NCI-H460 (cell line): Measurements from ENCODE around the gene SEC31B. TPM values are rescaled to one million over a fixed set of nuclear protein-coding genes. Genes with fewer than 3 reads are reported as not detected.
A peak's percentile ranks its signal among the peaks of the same experiment; 100 is the strongest.

Experiments used
- DNase-seq: peaks from one replicate; pipeline ENCODE4 v3.0.0-alpha.2; 2016; ENCODE audit warnings: low read depth; ENCODE audit errors: extremely low read depth
- total RNA-seq: library from RNA; depleted of rRNA; stranded (reverse); fragments of >200 nt; shearing (Covaris generic); gene quantifications from 2 replicates; pipeline ENCODE4 v1.2.3, GENCODE V29; 2014

Gene SEC31B
- total RNA-seq, 1 experiment from 2014 or later = 2.6 TPM

GRCh38 chr10:100498059-100498458 lies 21.6 kb downstream of the SEC31B start:
- DNase-seq = no peak

GRCh38 chr10:100496567-100496966 lies 23.1 kb downstream of the SEC31B start:
- no peak for DNase-seq

- no peak for DNase-seq
Measured at GRCh38 chr10:100490531-100490930, 29.1 kb downstream of the SEC31B start.

DNA sequence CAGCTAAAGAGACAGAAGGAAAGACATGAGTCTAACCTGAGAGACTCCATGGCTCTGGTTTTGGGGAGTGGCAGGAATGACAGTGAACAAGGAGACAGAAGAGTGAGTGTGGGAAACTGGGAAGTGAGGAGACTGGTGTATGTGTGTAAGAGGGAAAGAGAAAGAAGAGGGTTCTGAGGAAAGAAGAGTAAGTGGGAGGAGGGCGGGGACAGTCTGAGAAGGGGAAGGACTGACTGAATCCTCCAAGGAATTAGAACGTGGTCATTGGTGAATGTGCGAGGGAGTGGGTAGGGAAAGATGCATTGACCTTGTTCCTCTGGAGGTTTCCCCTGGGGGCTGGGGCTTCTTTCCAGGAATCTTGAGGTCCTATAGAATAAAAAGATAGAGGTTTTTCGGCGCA lies 30.3 kb downstream of the SEC31B start:
- DNase-seq = no peak

- DNase-seq = no peak
Measured at GRCh38 chr10:100487529-100487928, 32.1 kb downstream of the SEC31B start.

DNA sequence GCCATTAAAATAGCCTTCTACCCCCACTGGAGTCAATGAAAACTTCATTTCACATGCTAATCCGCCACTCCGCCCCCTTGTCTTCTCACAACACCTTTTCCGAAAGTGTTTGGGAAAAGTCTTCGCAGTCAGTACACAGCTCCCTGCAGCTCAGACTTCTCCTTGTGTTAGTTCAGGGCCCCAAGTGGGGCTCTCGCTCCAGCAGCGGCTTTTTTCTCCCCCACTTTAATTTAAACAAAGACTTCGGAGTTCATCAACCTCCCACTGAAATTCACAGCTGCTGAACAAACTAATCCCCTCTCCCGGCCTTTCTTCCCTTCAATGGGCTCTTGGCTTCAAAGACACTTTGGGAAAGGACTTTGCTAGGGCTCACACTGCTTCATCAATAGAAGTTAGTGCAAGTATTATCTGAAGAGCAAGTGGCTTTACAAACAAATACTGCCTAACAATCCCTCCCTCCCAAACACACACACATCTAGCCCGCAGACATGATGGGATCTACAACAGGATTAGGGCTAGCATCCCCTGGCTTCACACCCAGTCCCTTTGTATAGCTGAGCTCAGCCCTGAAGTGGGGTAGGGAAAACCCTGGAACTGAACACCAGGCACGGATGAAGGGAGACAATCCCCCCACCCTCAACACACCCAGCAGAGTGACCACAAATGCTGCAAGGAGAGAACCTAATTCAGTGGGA lies 33.7 kb downstream of the SEC31B start:
- DNase-seq = no peak

DNA sequence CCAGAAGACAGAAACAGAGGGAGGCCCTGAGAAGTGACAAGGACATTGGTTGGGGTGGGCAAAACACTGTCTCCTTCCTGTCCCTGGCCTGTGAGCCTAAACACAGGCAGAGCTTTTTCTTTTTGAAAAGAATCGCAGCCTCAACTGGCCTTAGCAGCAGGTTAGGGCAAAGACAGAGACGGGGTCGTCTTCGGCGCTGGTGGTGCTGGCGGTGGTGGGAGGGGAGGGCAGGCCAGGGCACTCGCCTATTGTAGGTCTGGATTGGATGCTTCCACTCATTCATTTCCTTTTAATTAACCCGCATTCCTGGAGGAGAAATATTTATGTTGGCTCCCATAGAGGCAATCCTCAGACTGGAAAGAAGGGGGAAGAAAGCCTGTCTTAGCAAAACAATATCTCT lies 34.3 kb downstream of the SEC31B start:
- DNase-seq = no peak

DNA sequence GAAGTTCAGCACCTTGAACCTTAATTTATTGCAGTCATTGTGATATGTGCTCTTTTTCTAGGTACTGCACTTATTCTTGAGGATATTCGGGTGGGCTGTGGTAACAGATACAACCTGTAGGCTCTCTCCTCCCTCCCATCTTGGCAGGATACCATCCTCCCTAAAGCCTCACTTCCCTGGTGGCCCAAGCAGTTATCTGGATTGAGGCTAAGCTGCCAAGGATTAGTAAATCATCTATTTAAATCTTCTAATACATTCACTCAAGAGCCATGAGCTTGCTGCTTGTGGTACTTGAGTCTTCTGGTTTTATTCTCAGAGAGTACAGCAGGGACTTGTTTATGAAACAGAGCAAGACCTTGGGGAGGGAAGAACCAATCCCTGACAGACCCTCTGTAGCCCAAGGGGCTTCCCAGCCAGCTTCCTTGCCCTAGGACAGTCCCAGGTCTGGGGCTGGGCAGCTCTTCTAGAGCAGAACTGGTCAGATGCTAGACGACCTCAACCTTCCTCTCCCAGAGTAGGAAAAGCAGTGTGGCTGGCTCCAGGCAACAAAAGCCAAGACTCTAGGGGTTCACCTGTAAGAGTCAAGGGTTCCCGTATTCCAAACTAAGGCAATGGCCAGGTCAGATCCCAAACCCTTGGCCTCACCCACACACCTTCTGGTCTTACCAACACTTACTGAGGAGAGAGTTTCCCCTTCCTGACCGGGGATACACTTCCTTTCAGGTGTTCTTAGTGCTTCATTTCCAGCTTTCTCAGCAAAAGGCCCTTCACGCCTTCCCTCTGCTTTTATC lies 35.6 kb downstream of the SEC31B start:
- DNase-seq = no peak

DNA sequence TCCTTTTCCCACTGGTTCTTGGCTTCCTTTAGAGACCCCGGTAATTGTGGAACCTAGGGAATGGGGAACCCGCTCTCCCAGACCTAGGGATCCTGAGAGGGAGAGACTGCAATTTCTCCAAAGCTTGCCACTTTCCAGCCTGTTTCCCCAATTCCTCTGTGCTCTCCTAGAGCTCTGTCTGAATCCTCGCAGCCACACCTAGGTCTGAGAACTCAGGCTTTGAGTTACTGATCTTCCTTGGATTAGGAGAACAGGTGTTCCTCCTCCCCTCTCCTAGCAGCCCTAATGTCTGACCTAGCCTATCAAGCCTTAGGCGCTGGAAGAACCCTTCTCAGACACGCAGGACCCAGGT lies 36.9 kb downstream of the SEC31B start:
- no peak for DNase-seq

- peak; percentile 44 for DNase-seq
Measured at GRCh38 chr10:100482181-100482833, 37.4 kb downstream of the SEC31B start.

DNA sequence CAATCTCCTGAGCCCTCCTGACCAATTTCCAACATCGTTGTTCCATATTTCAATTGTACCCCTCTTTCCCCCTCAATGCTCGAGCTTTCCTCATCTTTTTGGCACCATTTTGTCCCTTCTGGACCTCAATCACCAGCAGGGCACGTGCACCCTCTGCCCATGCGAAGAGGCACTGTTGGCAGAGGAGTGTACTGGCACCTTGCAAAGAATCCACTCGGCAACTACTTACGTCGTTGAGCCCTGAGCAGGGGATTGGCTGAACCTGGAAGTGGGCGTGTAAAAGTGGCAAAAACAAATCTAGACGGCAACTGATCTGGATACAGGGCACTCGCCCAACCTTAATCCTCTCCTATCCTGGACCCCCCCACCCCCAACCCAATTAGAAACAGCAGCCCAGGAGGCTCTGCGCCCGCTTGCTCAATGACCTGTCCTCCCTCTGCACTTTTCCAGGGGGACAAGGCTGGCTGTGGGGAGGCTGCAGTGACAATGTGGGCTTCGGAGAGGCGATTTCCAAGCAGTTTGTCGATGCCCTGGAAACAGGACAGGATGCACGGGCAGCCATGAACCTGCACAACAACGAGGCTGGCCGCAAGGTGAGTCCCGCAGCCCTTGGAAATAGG lies 38.1 kb downstream of the SEC31B start:
- DNase-seq = peak; percentile 91

- DNase-seq = no peak
Measured at GRCh38 chr10:100480002-100480401, 39.7 kb downstream of the SEC31B start.

- no peak for DNase-seq
Measured at GRCh38 chr10:100479037-100479436, 40.6 kb downstream of the SEC31B start.

GRCh38 chr10:100477970-100478369 lies 41.7 kb downstream of the SEC31B start:
- DNase-seq = no peak

GRCh38 chr10:100470367-100470766 lies 49.3 kb downstream of the SEC31B start:
- no peak for DNase-seq

- DNase-seq = no peak
Measured at GRCh38 chr10:100469756-100470155, 49.9 kb downstream of the SEC31B start.

DNA sequence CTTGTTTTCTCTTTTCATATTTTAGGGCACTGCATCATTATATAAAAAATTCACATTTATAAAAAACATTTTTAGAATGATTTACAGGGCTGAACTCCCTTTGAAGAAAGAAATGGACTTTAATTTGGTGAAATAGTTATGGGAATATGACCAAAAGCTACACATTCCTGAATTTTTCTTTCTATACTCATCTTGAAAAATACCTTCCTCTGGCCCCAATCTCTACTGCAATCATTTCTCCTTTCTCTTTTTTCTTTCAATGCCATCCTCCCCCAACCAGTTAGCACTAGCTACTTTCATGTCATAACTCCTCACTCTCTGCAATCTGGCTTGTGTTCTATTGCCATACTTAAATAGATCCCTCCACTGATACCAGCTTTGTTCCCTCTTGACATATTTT lies 50.7 kb downstream of the SEC31B start:
- DNase-seq = no peak

DNA sequence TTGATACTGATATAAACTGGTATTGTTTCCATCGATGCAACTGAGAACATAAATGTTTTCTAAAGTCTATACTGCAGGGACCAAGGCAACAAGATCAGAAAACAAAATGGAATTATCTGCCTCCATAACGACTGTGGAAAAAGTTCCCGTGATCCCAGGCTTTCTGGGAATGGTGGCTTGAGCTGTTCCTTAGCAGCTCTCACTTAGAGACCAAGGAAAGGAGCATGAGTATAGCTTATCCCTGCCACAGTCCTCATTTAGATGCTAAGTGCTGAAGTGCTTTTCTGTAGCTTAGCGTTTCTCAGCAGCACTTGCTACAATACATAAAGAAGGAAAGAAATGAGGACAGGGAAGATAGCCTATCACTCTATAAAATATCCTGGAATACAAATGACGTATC lies 51.3 kb downstream of the SEC31B start:
- no peak for DNase-seq

- no peak for DNase-seq
Measured at GRCh38 chr10:100462709-100463108, 57.0 kb downstream of the SEC31B start, which contains the start of gene WNT8B. Gene WNT8B (plus strand): TSS chr10:100463009. CDS start chr10:100463169, 160 bp downstream.

DNA sequence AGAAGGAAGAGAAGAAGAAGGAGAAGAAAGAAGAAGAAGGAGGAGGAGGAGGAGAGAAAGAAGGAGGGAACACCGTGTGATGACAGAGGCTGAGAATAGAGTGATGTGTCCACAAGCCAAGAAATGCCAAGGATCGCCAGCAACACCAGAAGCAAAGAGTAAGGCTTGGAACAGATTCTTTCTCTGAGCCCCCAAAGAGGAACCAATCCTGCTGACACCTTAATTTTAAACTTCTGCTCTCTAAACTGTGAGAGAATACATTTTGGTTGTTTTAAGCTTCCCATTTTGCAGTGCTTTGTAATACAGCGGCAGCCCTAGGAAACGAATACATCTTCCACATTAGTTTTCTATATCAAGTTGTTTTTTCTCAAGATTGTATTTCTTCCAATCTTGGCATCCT lies 70.7 kb downstream of the SEC31B start:
- no peak for DNase-seq

- no peak for DNase-seq
Measured at GRCh38 chr10:100447663-100448062, 72.0 kb downstream of the SEC31B start.
